Smooth muscle cell (in vitro differentiated cells): ENCODE results near the gene VEPH1. TPM values are rescaled to one million over a fixed set of nuclear protein-coding genes. Genes with fewer than 3 reads are reported as not detected.

ENCODE experiments used
- DNase-seq: peaks from one replicate; lab custom pipeline; 2025; ENCODE audit not compliant: unreplicated experiment; lab: John Stamatoyannopoulos, UW
- H2AFZ ChIP-seq: fragments of 200-600 bp; sonication (generic); 2 replicates; pipeline ENCODE4 v1.6.0; 2016; ENCODE audit warnings: antibody characterized with exemption, low read depth, mild to moderate bottlenecking
- H3F3A ChIP-seq: fragments of 200-600 bp; sonication (generic); 2 replicates; pipeline ENCODE4 v1.6.0; 2017; ENCODE audit warnings: antibody characterized with exemption, low read depth
- H3K27ac ChIP-seq: fragments of 200-600 bp; sonication (generic); 2 replicates; pipeline ENCODE4 v1.5.1; 2016; ENCODE audit warnings: low read depth, mild to moderate bottlenecking
- H3K27me3 ChIP-seq: fragments of 200-600 bp; sonication (generic); 2 replicates; pipeline ENCODE4 v1.6.1; 2016; ENCODE audit warnings: low read depth, mild to moderate bottlenecking
- H3K36me3 ChIP-seq: fragments of 200-600 bp; sonication (generic); 2 replicates; pipeline ENCODE4 v1.5.1; 2016; ENCODE audit warnings: low read depth
- H3K4me1 ChIP-seq: fragments of 200-600 bp; sonication (generic); 2 replicates; pipeline ENCODE4 v1.5.1; 2016; ENCODE audit warnings: low read depth
- H3K4me2 ChIP-seq: fragments of 200-600 bp; sonication (generic); 2 replicates; pipeline ENCODE4 v1.6.0; 2016; ENCODE audit warnings: mild to moderate bottlenecking
- H3K4me3 ChIP-seq: fragments of 200-600 bp; sonication (generic); 2 replicates; pipeline ENCODE4 v1.5.1; 2016; ENCODE audit warnings: mild to moderate bottlenecking
- H3K79me2 ChIP-seq: fragments of 200-600 bp; sonication (generic); 2 replicates; pipeline ENCODE4 v1.6.0; 2016; ENCODE audit warnings: low read depth, mild to moderate bottlenecking
- H3K9ac ChIP-seq: fragments of 200-600 bp; sonication (generic); 2 replicates; pipeline ENCODE4 v1.6.0; 2016; ENCODE audit warnings: low read depth
- H3K9me3 ChIP-seq: fragments of 200-600 bp; sonication (generic); replicated peaks from 2 replicates; pipeline ENCODE4 v1.5.1; 2016; ENCODE audit warnings: low read depth
- H4K20me1 ChIP-seq: fragments of 200-600 bp; sonication (generic); 2 replicates; pipeline ENCODE4 v1.6.0; 2016; ENCODE audit warnings: low read depth
- CTCF ChIP-seq: fragments of 200-600 bp; sonication (generic); IDR thresholded peaks from 2 replicates; pipeline ENCODE4 v1.5.1; 2017; ENCODE audit warnings: borderline replicate concordance, mild to moderate bottlenecking, antibody characterized with exemption; ENCODE audit not compliant: insufficient read depth, poor library complexity, severe bottlenecking
- WGBS: methylation state at CpG from one replicate; pipeline ENCODE4 v1.1.7; 2016; ENCODE audit warnings: low lambda C conversion rate; 5-methylcytosine and 5-hydroxymethylcytosine counted together
- polyA plus RNA-seq: library from polyadenylated mRNA; unstranded; fragments of >200 nt; fragmentation: Nextera tagmentation; extraction: Ambion mirVana; gene quantifications from 2 replicates; pipeline ENCODE4 v1.2.1, GENCODE V29; 2016
- total RNA-seq: library from RNA; depleted of rRNA; stranded (reverse); fragments of >200 nt; gene quantifications from 2 replicates; pipeline ENCODE4 v1.2.3, GENCODE V29; 2014

Gene VEPH1
- total and polyA plus RNA-seq, 2 experiments from 2014 or later: 0.58 to 3.0 TPM

GRCh38 chr3:157238457-157238856 lies 264.8 kb downstream of the VEPH1 start:
- H3K9ac ChIP-seq: no peak overlapping the region
- no peak overlapping the region for H2AFZ ChIP-seq
- no peaks in the 10 kb centered on the region for H3K79me2 ChIP-seq
- DNase-seq: no peak
- H3F3A ChIP-seq: no peaks in the 10 kb centered on the region
- no peaks in the 10 kb centered on the region for H3K9me3 ChIP-seq
- H3K36me3 ChIP-seq: no peaks in the 10 kb centered on the region
- WGBS: 89% methylated on average over 1 of the region's 1 CpG
- no peaks in the 10 kb centered on the region for H4K20me1 ChIP-seq
- TF ChIP-seq CTCF: no peak
- no peak overlapping the region for H3K4me2 ChIP-seq
- no peaks in the 10 kb centered on the region for H3K4me1 ChIP-seq
- H3K27me3 ChIP-seq: no peaks in the 10 kb centered on the region
- no peak overlapping the region for H3K27ac ChIP-seq
- no peak overlapping the region for H3K4me3 ChIP-seq

- no peaks in the 10 kb centered on the region for H3K27me3 ChIP-seq
- H3K4me2 ChIP-seq: no peak overlapping the region
- no peaks in the 10 kb centered on the region for H3K4me1 ChIP-seq
- no peaks in the 10 kb centered on the region for H4K20me1 ChIP-seq
- 26% methylated on average over 3 of the region's 3 CpGs for WGBS
- H3K79me2 ChIP-seq: no peaks in the 10 kb centered on the region
- H3K27ac ChIP-seq: no peak overlapping the region
- H3K36me3 ChIP-seq: no peaks in the 10 kb centered on the region
- no peak overlapping the region for H3K9ac ChIP-seq
- no peak overlapping the region for H2AFZ ChIP-seq
- H3K9me3 ChIP-seq: no peaks in the 10 kb centered on the region
- TF ChIP-seq CTCF: no peak
- no peak overlapping the region for H3K4me3 ChIP-seq
- H3F3A ChIP-seq: no peaks in the 10 kb centered on the region
- DNase-seq: no peak
These were observed 265.3 kb downstream of the VEPH1 start for GRCh38 chr3:157237886-157238285.

- Histone ChIP-seq H4K20me1 (no peaks in the 10 kb centered on the region), H2AFZ (no peak overlapping the region), H3F3A (no peaks in the 10 kb centered on the region), H3K36me3 (no peaks in the 10 kb centered on the region), H3K4me1 (no peaks in the 10 kb centered on the region), H3K27ac (no peak overlapping the region), H3K4me2 (no peak overlapping the region), H3K9me3 (no peaks in the 10 kb centered on the region), H3K9ac (no peak overlapping the region), H3K4me3 (no peak overlapping the region), H3K79me2 (no peaks in the 10 kb centered on the region), H3K27me3 (no peaks in the 10 kb centered on the region)
- 93% methylated on average over 2 of the region's 2 CpGs for WGBS
- TF ChIP-seq CTCF: no peak
- no peak for DNase-seq
These were observed 267.9 kb downstream of the VEPH1 start for GRCh38 chr3:157235291-157235690.

GRCh38 chr3:157233923-157234322 lies 269.3 kb downstream of the VEPH1 start:
- Histone ChIP-seq H2AFZ (no peak overlapping the region), H3K4me3 (no peak overlapping the region), H3K27me3 (no peaks in the 10 kb centered on the region), H3K79me2 (no peaks in the 10 kb centered on the region), H3K9me3 (no peaks in the 10 kb centered on the region), H3F3A (no peaks in the 10 kb centered on the region), H3K27ac (no peak overlapping the region), H3K9ac (no peak overlapping the region), H3K36me3 (no peaks in the 10 kb centered on the region), H3K4me1 (no peaks in the 10 kb centered on the region), H3K4me2 (no peak overlapping the region), H4K20me1 (no peaks in the 10 kb centered on the region)
- no peak for DNase-seq
- 98% methylated on average over 4 of the region's 5 CpGs for WGBS
- no peak for TF ChIP-seq CTCF
